Measurements from ENCODE around the gene VIM. TPM values are rescaled to one million over a fixed set of nuclear protein-coding genes. Genes with fewer than 3 reads are reported as not detected.

Gene VIM
- total and polyA plus RNA-seq, 2 of the 4 experiments (the other 2 are of a cell fraction): 4,502 to 6,735 TPM

- no peak for TF ChIP-seq USF2 (IDR thresholded peaks at IDR 0.05; ENCODE audit: low read depth, low read length)
Measured at GRCh38 chr10:17227367-17228090, 512 bp upstream of the VIM start (continued).

GRCh38 chr10:17229016-17229716 is 1.1 kb downstream of the VIM start:
- CTCF ChIA-PET: interaction anchor here (0.7 to 1.4 kb wide), 3 partner anchors 17 to 385 kb away, joined by 3 to 8 read pairs (median 4); no protein-coding TSS in a partner anchor
- in situ Hi-C loops (cut with MboI; ENCODE audit: low sequenced_read_pairs): loop anchor here (5.0 kb wide), 1 partner anchor 202 kb away; no protein-coding TSS in a partner anchor
- TF ChIP-seq RCOR1 (IDR thresholded peaks at IDR 0.05; ENCODE audit: insufficient replicate concordance, low read length): no peak
- TF ChIP-seq MAZ (IDR thresholded peaks at IDR 0.05; ENCODE audit: borderline replicate concordance, low read depth, low read length): peak; percentile 48; the same call in 1 of the 2 replicates
- peak; percentile 89; the same call in 1 of the 2 replicates for TF ChIP-seq MXI1 (IDR thresholded peaks at IDR 0.05; ENCODE audit: borderline replicate concordance, low read depth, low read length)
- 0 out of 2 replicates have a peak, but pooled peaks have one; percentile 8 for TF ChIP-seq NFE2L2 (IDR thresholded peaks at IDR 0.05; ENCODE audit: low read depth, low read length)
- TF ChIP-seq CHD1 (IDR thresholded peaks at IDR 0.05; ENCODE audit: low read depth, low read length): no peak
- TF ChIP-seq ELK1 (IDR thresholded peaks at IDR 0.05; ENCODE audit: borderline replicate concordance, low read depth, low read length): no peak
- no peak for TF ChIP-seq CEBPB (IDR thresholded peaks at IDR 0.05; ENCODE audit: low read depth, low read length)

More at GRCh38 chr10:17229016-17229716, 1.1 kb downstream of the VIM start:
- dilution Hi-C loops (cut with HindIII; ENCODE audit: low sequenced_read_pairs, unreplicated experiment) (no loop called here), intact Hi-C loops (cut with micrococcal nuclease) (loop anchor here (1.0 to 5.0 kb wide), 6 partner anchors 14 to 386 kb away; partner anchors contain the start of gene TRDMT1)
- peak overlapping the region; percentile 80 to 82 for H4K8ac ChIP-seq (ENCODE audit: low read depth in 2 of 2, low read length in 2 of 2)
- peaks cover 51% of the 10 kb centered on the region for H4K20me1 ChIP-seq (ENCODE audit: insufficient read depth, low read length)
- TSS peak; percentile 95 for BruUV-seq (replicated peaks)
- H4K91ac ChIP-seq (ENCODE audit: insufficient read depth, low read depth, low read length): peak overlapping the region; percentile 82
- peak overlapping the region; percentile 87 for H3K23ac ChIP-seq (ENCODE audit: low read depth, low read length)
- no peaks in the 10 kb centered on the region for H3K9me3 ChIP-seq (ENCODE audit: control insufficient read depth, insufficient read depth, low read length)
- H2BK5ac ChIP-seq (ENCODE audit: low read depth, low read length, poor library complexity, severe bottlenecking): peak overlapping the region; percentile 97
- H3K4me3 ChIP-seq (ENCODE audit: insufficient read depth, low read depth, low read length): peak overlapping the region; percentile 87
- 0% methylated on average over 32 of the region's 72 CpGs; no CpG with 5 or more reads in 1 of the 2 experiments for WGBS, 2 experiments (ENCODE audit: extremely low coverage in 2 of 2, insufficient read length in 1 of 2)
- H3K4me1 ChIP-seq (ENCODE audit: control insufficient read depth, insufficient read depth, low read length): peaks cover 14% of the 10 kb centered on the region
- H2BK120ac ChIP-seq (ENCODE audit: low read depth, low read length): peak overlapping the region; percentile 69
- H2AFZ ChIP-seq (replicated peaks; ENCODE audit: low read length, poor library complexity): peak overlapping the region; percentile 75
- no peak overlapping the region for H2BK20ac ChIP-seq (ENCODE audit: low read depth, low read length)
- H3K27me3 ChIP-seq (ENCODE audit: control insufficient read depth, insufficient read depth, low read length): no peaks in the 10 kb centered on the region
- peak overlapping the region; percentile 96 for H2AK9ac ChIP-seq (replicated peaks; ENCODE audit: low read depth, low read length, poor library complexity)
- peaks cover 15% of the 10 kb centered on the region for H3K9me1 ChIP-seq (ENCODE audit: insufficient read depth, low read length)
- ATAC-seq (ENCODE audit: low read depth): peak; percentile 76
- H3K18ac ChIP-seq (ENCODE audit: low read depth, low read length): peak overlapping the region; percentile 62
- H3K4ac ChIP-seq (ENCODE audit: low read depth, low read length): peak overlapping the region; percentile 95
- POLR2A ChIA-PET (ENCODE audit: unreplicated experiment): interaction anchor here (0.6 to 3.5 kb wide), 12 partner anchors 10 to 388 kb away, joined by 3 to 25 read pairs (median 4); no protein-coding TSS in a partner anchor
- H3K14ac ChIP-seq (replicated peaks; ENCODE audit: low read depth, low read length): peak overlapping the region; percentile 89
- peak overlapping the region; percentile 85 for H2AK5ac ChIP-seq (ENCODE audit: low read depth, low read length)
- H3K56ac ChIP-seq (ENCODE audit: extremely low read depth, insufficient read depth, low read length): peak overlapping the region; percentile 91
- peak overlapping the region; percentile 97 for H3K27ac ChIP-seq (ENCODE audit: insufficient read depth, low read length)
- peaks cover 29 to 46% of the 10 kb centered on the region in 2 experiments for H3K79me1 ChIP-seq (ENCODE audit: low read depth in 1 of 2, low read length in 2 of 2)
- peak overlapping the region; percentile 39 for H4K5ac ChIP-seq (ENCODE audit: low read depth, low read length)
- H3K36me3 ChIP-seq (ENCODE audit: control insufficient read depth, insufficient read depth, low read length): peaks cover 37% of the 10 kb centered on the region
- peak; percentile 89 for DNase-seq
- no peak overlapping the region; the same call in 2 of the 3 replicates for H2BK15ac ChIP-seq (ENCODE audit: low read depth, low read length)
- peak overlapping the region; percentile 97 for H3K4me2 ChIP-seq (ENCODE audit: low read depth, low read length)
- H3K9ac ChIP-seq (ENCODE audit: low read depth, low read length): peak overlapping the region; percentile 97

Data from IMR-90 (cell line).